Endodermal cell (in vitro differentiated cells): ENCODE results near the gene C17orf67. TPM values are rescaled to one million over a fixed set of nuclear protein-coding genes. Genes with fewer than 3 reads are reported as not detected.

Experiments used
- DNase-seq: peaks from one replicate; pipeline ENCODE4 v3.0.0-alpha.2; 2017
- H3K27ac ChIP-seq: 2 replicates; pipeline ENCODE4 v1.5.1; 2013; ENCODE audit warnings: mild to moderate bottlenecking, low read depth, low read length, moderate library complexity
- H3K27me3 ChIP-seq: 2 replicates; pipeline ENCODE4 v1.6.1; 2013; ENCODE audit warnings: mild to moderate bottlenecking, low read length, moderate library complexity; ENCODE audit not compliant: insufficient read depth, control insufficient read depth, poor library complexity, severe bottlenecking
- H3K36me3 ChIP-seq: 2 replicates; pipeline ENCODE4 v1.7.0; 2013; ENCODE audit warnings: mild to moderate bottlenecking, low read length, moderate library complexity; ENCODE audit not compliant: control insufficient read depth, insufficient read depth
- H3K4me1 ChIP-seq: one replicate; pipeline ENCODE4 v1.7.0; 2013; ENCODE audit warnings: low read length; ENCODE audit not compliant: control insufficient read depth, insufficient read depth
- H3K4me3 ChIP-seq: 2 replicates; pipeline ENCODE4 v1.5.1; 2013; ENCODE audit warnings: mild to moderate bottlenecking, low read length, moderate library complexity
- H3K9ac ChIP-seq: 2 replicates; pipeline ENCODE4 v1.6.1; 2013; ENCODE audit warnings: mild to moderate bottlenecking, low read length, moderate library complexity; ENCODE audit not compliant: poor library complexity, severe bottlenecking; ENCODE audit errors: extremely low read depth
- H3K9me3 ChIP-seq: 2 replicates; pipeline ENCODE4 v1.6.1; 2013; ENCODE audit warnings: mild to moderate bottlenecking, low read length, moderate library complexity; ENCODE audit not compliant: control insufficient read depth
- H3K27ac Mint-ChIP-seq: 2 replicates; pipeline ENCODE4 v1.8.0; 2020; ENCODE audit warnings: mixed read lengths
- H3K27me3 Mint-ChIP-seq: 2 replicates; pipeline ENCODE4 v1.8.0; 2021; ENCODE audit warnings: mild to moderate bottlenecking, mixed read lengths; ENCODE audit not compliant: insufficient read depth
- H3K36me3 Mint-ChIP-seq: 2 replicates; pipeline ENCODE4 v1.8.0; 2020; ENCODE audit warnings: low read depth, mixed read lengths
- H3K4me1 Mint-ChIP-seq: 2 replicates; pipeline ENCODE4 v1.8.0; 2020; ENCODE audit warnings: mixed read lengths
- H3K4me3 Mint-ChIP-seq: 2 replicates; pipeline ENCODE4 v1.8.0; 2020; ENCODE audit warnings: mild to moderate bottlenecking, moderate library complexity, mixed read lengths
- H3K9me3 Mint-ChIP-seq: 2 replicates; pipeline ENCODE4 v1.8.0; 2020; ENCODE audit warnings: mild to moderate bottlenecking, mixed read lengths
- CTCF ChIP-seq: fragments of 200-600 bp; sonication (generic); conservative IDR thresholded peaks from 2 replicates; pipeline ENCODE4 v1.5.0; 2021; ENCODE audit warnings: antibody characterized with exemption, mild to moderate bottlenecking
- WGBS, 2 experiments: methylation state at CpG; one replicate each; pipeline versions ENCODE4 v1.1.5 to v1.1.7; 2013; ENCODE audit warnings: missing lambda C conversion rate in 2 of 2, mixed read lengths in 1 of 2; ENCODE audit not compliant: insufficient coverage in 1 of 2, insufficient read length in 1 of 2; 5-methylcytosine and 5-hydroxymethylcytosine counted together
- long read RNA-seq, 4 experiments: library from polyadenylated mRNA in 2 of 4; library from RNA in 1 of 4; library from capped mRNA in 1 of 4; stranded (forward) in 3 of 4; unstranded in 1 of 4; transcript quantifications; one replicate each; pipeline ENCODE4 v2.0.0, GENCODE V29; 2020 to 2021; ENCODE audit warnings: inconsistent platforms in 1 of 4
- polyA plus RNA-seq, 2 experiments: library from polyadenylated mRNA; stranded (reverse); fragments of 50-300 nt; gene quantifications; one replicate each; pipeline ENCODE4 v1.2.3, GENCODE V29; 2013
- total RNA-seq, 2 donors: library from RNA; stranded (reverse); fragmentation: NEBNext Ultra II Directional in 1 of 2; extraction: Animal tissue kit (Norgen Biotek cat#: 25700) in 1 of 2; gene quantifications; 2 replicates in 1 of 2; 3 replicates in 1 of 2; pipeline ENCODE4 v1.2.1, GENCODE V29; 2021

Gene C17orf67
- 1 to 10 TPM; 1.2 to 1.5 TPM for total RNA-seq
- polyA plus RNA-seq (2013, experiment 1 of 2), result 1.5 TPM
- polyA plus RNA-seq (2013, experiment 2 of 2), result 0.95 TPM
- long read RNA-seq, experiment 1, result 0 reads
- long read RNA-seq, experiment 2, partial matches to known transcripts, result 1 of 2 reads
- long read RNA-seq, experiment 2, other reads (novel, unspliced or antisense), result 1 of 2 reads
- long read RNA-seq, experiment 3, partial matches to known transcripts, result 0 of 1 reads
- long read RNA-seq, experiment 3, other reads (novel, unspliced or antisense), result 1 of 1 reads
- long read RNA-seq, experiment 4, result 0 reads

- Mint-ChIP-seq H3K36me3 (peaks cover 4% of the 10 kb centered on the region), H3K4me3 (peak within 1 kb of the TSS; percentile 69), H3K4me1 (peaks cover 15% of the 10 kb centered on the region), H3K27ac (no peak within 1 kb of the TSS), H3K9me3 (no peaks in the 10 kb centered on the region), H3K27me3 (peaks cover 34% of the 10 kb centered on the region)
- 0% methylated on average over 15 to 63 of the region's 66 CpGs for WGBS, 2 experiments
- Histone ChIP-seq H3K27ac (no peak within 1 kb of the TSS), H3K9ac (peak within 1 kb of the TSS; percentile 58), H3K4me3 (peak within 1 kb of the TSS; percentile 91), H3K9me3 (no peaks in the 10 kb centered on the region), H3K27me3 (peaks cover 29% of the 10 kb centered on the region), H3K36me3 (no peaks in the 10 kb centered on the region), H3K4me1 (no peaks in the 10 kb centered on the region)
- no peak for TF ChIP-seq CTCF
- peak; percentile 100 for DNase-seq
Measured at GRCh38 chr17:56833809-56834379, at the start of gene C17orf67, which contains the start of gene DGKE. Gene C17orf67, minus strand, starts transcription at chr17:56833920. Its CDS starts 18,110 bp downstream, at chr17:56815810. Gene DGKE, plus strand, starts transcription at chr17:56834151. Its CDS starts 645 bp downstream, at chr17:56834796.

- no peak overlapping the region for H3K4me3 Mint-ChIP-seq
- Histone ChIP-seq H3K27ac (no peak overlapping the region), H3K9ac (no peak overlapping the region), H3K36me3 (no peaks in the 10 kb centered on the region), H3K4me1 (no peaks in the 10 kb centered on the region), H3K4me3 (no peak overlapping the region), H3K27me3 (no peaks in the 10 kb centered on the region), H3K9me3 (peaks cover 2% of the 10 kb centered on the region)
- WGBS, 2 experiments, result 93 to 98% methylated on average over 2 to 3 of the region's 3 CpGs
- peaks cover 3% of the 10 kb centered on the region for H3K27me3 Mint-ChIP-seq
- peaks cover 7% of the 10 kb centered on the region for H3K36me3 Mint-ChIP-seq
- DNase-seq, result no peak
- peaks cover 8% of the 10 kb centered on the region for H3K4me1 Mint-ChIP-seq
- no peak for TF ChIP-seq CTCF
- no peak overlapping the region for H3K27ac Mint-ChIP-seq
- H3K9me3 Mint-ChIP-seq, result peaks cover 8% of the 10 kb centered on the region
Measured at GRCh38 chr17:56881685-56882295, 48.1 kb upstream of the C17orf67 start.

- H3K36me3 Mint-ChIP-seq, result no peaks in the 10 kb centered on the region
- Histone ChIP-seq H3K9me3 (no peaks in the 10 kb centered on the region), H3K4me3 (no peak overlapping the region), H3K36me3 (no peaks in the 10 kb centered on the region), H3K27me3 (no peaks in the 10 kb centered on the region), H3K4me1 (no peaks in the 10 kb centered on the region), H3K27ac (no peak overlapping the region), H3K9ac (no peak overlapping the region)
- peaks cover 3% of the 10 kb centered on the region for H3K27me3 Mint-ChIP-seq
- no peak for TF ChIP-seq CTCF
- no peak overlapping the region for H3K27ac Mint-ChIP-seq
- whole genome bisulfite sequencing, 2 experiments, result 84 to 88% methylated on average over 6 to 7 of the region's 8 CpGs
- DNase-seq, result no peak
- H3K9me3 Mint-ChIP-seq, result peaks cover 2% of the 10 kb centered on the region
- H3K4me3 Mint-ChIP-seq, result no peak overlapping the region
- peaks cover 5% of the 10 kb centered on the region for H3K4me1 Mint-ChIP-seq
Measured at GRCh38 chr17:56880571-56880970, 46.9 kb upstream of the C17orf67 start.
